ENCODE data around the gene XPO6.

XPO6 gene

DNA sequence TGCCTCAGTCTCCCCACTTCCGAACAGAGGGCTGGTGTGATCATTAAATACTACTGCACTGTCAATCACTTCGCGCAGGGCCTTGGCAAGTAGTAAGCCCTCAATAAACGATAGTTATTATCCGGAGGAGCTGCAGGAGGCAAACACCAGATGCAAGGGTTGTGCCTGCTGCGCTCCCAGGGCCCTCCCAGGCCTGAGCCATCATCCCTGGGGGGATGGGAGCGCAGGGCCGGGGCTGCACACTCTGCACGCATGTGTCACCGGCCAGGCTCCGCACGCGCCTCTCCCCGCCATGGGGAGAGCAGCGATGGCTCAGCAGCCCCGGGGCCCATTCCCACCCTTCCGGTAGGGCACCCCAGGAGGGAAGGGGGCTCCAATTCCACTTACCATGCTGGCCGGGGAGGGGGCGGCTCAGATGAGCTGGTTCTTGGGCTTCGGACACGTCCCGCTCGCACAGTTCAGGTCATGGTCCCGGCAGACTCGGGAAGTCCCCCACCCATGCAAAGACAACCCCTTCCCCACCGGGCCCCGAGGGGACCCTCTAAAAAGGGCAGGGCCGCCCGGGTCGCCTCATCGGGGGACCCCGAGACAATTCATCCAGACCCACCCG, 681 bp downstream of the XPO6 start:
- DNase-seq (ENCODE audit: low spot score), result peak; percentile 90

DNA sequence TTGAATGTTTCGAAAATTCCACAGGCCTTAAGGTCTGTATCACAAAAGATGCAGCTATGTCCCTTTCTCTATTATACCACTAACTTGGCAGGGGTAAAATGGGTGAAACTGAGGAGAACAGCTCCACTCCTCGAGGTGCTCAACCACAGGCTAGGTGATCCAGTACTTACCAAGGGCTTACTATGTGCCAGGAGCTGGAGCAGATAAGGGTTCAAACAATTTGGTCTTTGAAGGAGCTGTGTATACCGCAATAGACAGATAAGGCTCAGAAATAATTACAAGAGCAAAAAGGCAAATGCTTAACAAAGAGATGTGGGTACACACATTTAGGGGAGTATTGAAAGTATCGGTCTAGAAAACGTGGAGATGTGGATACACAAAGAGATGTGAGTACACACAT, 1.5 kb downstream of the XPO6 start:
- no peak for DNase-seq (ENCODE audit: low spot score)

DNA sequence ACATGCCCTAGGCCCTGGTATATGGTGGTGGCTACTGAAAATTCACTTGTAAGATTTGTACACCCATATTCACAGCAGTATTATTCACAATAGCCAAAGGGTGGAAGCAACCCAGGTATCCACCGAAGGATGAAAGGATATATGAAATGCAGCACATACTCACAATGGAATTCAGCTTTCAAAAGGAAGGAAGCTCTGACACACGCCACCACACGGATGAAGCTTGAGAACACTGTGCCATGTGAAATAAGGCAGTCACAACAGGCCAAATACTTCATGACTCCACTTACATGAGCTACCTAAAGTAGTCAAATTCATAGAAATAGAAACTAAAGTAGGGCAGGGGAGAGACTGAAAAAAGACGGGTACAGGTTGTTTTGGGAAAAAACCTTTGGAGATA, 2.9 kb downstream of the XPO6 start:
- DNase-seq (ENCODE audit: low spot score), result no peak

DNA sequence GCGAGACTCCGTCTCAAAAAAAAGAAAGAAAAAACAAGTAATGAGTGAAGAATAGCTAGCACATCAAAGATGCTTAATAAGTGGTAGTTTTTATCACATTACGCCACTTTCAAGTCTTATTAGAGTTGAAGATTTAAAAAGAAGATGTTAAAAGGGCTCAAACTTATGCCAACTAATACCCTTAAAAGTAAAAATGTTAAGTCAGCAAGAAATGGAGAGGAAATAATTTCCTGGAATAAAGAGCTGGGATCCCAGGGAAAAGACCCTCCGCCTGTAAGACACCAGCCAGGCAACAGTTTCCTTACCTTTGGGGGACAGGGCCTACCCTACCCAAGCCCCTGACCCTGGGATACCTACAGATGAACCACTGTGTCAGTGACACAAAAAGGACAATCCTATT, 3.6 kb downstream of the XPO6 start:
- no peak for DNase-seq (ENCODE audit: low spot score)

DNA sequence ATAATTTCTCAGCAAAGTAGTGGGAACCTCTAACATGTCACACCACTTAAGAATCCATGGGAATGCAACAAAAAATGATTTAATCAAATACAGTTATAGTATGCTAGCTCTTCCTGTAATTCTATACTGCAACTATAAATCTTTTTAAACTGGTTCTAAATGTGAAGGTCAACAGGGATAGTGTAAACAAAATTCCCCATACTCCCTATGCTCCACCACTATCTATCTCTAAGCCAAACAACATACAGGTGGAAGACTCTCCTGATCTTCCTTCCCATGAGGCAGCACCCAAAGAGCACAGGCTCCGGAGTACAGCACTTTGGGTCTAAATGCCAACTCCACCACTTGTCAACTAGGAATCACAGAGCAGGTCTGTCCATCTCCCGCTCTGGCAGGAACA, 4.4 kb downstream of the XPO6 start:
- no peak for DNase-seq (ENCODE audit: low spot score)

DNA sequence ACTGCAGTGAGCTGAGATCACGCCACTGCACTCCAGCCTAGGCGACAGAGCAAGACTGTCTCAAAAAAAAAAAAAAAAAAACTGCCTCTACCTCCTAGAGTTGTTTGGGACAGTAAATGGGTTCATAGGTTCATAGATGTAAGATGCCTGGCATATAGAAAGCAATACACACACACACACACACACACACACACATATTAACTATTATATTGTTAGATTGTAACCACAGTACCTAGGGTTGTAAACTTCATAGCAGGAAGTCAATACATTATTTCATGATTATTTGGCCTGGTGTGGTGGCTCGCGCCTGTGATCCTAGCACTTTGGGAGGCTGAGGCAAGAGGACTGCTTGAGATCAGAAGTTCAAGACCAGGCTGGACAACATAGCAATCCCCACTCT, 5.8 kb downstream of the XPO6 start:
- DNase-seq (ENCODE audit: low spot score), result no peak

DNA sequence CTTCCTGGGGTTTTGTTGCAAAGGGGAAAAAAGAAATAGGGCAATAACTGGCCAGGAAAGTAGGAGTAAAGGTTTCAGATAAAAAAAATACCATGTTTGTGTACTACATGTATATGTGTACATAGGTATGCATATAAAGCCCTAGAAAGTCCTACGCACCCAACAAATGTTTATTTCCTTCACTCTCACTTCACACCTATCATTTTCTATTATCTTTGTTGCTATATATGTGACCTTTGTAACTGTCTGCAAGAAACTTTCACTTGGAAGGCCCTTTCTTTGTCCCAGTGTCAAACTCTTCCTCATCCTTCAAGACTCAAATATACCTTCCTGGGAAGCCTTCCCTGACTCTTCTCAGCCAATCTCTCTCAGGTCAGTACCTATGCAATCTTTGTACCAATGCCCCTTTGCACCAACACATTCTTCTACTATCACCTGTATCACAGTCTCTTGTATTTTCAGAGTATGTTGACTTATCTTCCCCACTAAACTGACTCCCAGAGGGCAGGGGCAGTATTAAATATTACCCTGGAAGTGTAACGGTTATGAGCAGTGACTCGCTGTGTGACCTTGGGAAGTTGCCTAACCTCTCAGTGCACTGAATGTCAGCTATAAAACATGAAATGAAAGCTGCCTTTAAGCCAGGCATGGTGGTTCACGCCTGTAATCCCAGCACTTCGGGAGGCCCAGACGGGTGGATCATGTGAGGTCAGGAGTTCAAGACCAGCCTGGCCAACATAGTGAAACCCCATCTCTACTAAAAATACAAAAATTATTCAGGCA, 6.5 kb downstream of the XPO6 start:
- DNase-seq (ENCODE audit: low spot score), result no peak

DNA sequence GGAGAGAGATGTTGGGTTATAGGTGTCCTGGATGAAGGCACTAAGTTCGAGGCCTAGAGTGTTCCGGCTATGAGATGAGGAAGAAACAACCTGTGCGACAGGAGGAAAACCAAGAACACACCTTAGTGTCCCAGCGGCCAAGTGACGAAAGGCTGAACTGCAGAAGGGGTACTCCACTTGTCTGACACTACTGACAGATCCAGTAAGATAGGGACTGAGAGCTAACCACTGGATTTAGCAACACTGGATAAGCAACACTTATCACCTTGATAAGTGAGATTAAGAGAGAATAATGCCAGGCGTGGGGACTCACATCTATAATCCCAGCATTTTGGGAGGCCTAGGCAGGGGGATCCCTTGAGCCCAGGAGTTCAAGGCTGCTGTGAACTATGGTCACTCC, 7.1 kb downstream of the XPO6 start:
- DNase-seq (ENCODE audit: low spot score), result no peak

DNA sequence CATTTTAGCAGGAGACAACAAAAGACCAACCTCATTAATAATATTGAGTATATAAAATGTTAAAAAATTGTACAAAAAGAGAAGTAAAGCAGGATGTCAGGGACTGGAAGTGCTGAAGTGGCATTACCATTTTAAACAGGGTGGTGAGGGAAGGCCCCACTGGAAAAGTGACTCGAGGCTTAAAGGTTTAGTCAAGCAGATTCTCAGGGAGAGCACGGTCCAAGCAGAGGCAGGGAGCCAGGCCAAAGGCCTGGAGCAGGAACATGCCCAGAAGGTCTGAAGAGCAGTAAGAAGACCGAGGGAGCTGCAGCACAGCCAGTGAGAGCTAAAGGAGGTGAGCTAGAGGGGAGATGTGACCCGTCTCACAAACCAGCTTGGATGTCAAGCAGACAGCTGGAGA, 7.6 kb downstream of the XPO6 start:
- no peak for DNase-seq (ENCODE audit: low spot score)

DNA sequence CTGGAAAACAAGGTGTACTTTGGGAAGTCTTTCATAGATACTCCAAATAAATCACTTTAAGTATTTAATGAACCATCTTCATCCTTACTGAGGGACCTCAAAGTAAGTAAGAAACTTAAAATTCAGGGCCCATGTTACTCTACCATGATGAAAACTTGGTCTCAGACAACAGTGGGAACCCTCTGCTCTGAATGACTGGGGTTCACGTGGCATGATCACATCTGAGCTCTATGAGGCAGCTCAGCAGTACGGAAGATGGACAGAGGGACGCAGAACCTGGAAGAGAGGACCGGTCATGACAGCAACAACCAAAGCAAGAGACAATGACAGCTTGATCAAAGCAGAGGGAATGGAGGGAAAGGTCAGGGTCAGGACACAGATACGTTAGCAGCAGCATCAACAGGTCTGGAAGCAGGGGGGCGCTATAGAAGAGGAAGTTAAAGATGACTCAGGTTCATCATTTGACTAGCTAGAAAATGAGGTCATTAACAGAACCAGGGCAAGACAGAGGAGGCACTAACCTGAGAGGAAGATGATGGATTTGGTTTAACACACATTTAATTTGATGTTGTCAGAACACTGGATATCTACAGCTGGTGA, 9.5 kb downstream of the XPO6 start:
- peak; percentile 63 for DNase-seq (ENCODE audit: low spot score)

DNA sequence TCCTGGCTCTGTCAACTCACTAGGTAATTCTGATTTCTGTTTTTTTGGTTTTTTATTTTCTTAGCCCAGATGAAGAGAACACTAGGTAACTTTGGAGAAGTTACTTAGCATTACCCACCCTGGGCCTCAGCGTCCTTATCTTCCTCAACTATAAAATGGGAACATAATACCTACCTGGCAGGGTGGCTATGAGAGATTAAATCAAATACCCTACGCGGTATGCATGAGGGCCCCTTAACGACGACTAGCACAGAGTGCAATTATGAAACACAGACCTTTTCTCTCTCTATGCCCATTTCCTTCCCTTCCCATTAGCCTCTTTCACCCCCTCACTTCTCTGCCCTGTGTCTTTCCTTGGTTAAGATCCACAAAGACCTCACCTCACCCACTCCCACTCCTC, 11.1 kb downstream of the XPO6 start:
- no peak for DNase-seq (ENCODE audit: low spot score)

DNA sequence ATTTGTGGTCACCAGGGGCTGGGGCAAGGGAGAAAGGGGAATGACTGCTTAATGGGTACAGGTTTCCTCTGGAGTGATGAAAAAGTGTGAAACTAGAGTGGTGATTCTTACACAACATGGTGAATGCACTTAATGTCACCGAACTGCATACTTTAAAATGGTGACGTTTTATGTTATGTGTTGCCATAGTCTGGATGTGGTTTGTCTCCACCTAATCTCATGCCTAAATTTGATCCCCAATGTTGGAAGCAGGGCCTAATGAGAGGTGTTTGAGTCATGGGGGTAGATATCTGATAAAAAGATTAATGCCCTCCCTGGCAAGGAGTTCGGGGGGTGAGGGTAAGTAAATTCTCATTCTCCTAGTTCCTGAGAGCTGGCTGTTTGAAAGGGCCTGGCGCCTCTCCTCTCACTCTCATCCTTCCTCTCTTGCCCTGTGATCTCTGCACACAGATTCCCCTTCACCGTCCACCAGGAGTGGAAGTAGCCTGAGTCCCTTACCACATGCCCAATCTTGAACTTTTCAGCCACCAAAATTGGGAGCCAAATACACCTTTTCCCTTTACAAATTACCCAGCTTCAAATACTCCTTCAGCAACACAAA, 15.3 kb downstream of the XPO6 start:
- DNase-seq (ENCODE audit: low spot score), result no peak

DNA sequence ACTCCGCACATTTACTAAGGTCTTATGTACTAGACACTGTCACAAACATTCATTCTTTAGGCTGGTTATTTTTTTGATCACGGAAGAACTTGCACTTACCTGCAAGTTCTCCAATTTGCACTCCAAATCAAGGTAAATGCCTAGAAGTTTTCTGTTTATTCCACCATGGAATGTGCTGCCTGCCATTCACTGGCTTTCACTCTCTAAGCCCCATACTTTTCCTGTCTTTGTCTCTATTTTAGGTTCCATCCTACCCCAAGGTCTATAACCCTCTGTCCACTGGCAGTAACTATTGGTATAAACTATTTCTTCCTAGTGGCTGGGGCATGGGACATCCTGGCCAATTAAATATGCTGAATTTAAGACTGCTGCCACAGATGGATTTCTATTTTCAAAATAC, 15.9 kb downstream of the XPO6 start:
- no peak for DNase-seq (ENCODE audit: low spot score)

DNA sequence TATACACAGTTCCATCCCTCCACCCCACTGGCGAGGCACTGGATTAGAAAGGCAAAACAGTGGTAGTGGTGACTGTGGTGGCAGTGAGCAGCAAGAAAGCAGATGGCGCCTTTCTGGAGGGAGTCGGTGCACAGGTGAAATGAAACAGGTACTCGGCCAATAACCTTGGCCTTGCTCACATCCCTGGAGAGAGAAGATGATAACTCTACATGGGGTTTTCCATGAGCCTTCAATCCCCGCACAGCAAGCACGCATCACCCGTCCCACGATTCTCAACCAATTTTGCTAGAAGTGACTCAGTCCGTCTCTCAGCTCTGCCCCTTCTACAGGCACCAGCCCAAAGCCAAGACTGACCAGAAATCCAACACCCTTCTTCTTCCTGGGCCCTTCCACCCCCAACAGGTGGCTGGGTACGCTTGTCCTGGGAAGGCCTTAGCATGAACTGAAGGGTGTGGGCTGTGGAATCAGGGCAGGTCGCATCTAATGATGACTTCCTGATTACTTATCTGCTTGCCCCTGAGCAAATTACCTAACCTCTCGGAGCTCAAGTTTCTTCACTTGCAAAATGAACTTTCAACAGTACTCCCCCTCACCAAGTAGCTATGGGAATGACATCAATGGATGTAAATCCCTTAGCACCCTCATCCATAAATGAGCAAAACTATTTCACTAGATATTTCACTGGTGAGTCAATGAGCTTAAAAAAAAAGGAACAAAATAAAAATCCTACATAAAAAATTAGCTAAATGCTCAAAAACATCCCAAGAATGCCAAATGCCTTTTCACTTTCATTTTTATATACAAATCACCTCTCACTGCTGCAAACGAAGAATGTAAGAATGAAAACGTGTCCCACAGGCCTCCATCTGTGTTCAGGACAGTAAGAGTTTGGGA, 18.0 kb downstream of the XPO6 start:
- no peak for DNase-seq (ENCODE audit: low spot score)

DNA sequence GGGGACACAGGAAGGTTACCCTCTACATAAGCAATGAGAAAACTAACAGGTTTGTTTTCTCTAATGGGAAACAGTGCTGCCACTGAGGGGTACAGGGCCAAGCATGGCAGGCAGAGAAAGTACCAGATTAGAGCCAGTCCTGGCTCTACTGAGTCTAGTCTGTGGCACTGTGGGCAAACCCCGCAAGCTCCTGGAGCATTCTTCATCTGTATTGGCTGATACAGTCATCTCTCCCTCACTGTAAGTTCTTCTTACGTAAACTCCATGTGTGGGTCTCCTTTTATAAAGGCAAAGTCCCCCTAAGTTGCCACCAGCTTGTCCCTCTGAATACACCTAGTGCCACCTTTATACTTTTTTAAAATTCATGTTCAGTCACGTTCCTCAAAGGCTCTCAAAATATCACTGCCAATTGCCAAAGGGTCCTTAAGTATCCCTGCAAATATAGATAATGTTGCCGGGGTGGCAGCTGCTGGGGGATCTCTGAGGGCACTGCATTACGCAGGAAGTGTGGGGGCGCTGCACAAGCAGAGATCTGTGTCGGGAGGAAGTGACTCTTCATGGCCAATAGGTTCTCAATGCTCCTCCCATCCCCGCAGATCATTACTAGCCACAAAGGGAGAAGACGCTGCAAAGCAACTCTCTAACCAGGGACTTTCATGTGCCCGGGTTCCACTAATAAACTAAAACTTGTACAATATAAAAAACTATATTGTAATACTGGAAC, 18.8 kb downstream of the XPO6 start:
- no peak for DNase-seq (ENCODE audit: low spot score)

DNA sequence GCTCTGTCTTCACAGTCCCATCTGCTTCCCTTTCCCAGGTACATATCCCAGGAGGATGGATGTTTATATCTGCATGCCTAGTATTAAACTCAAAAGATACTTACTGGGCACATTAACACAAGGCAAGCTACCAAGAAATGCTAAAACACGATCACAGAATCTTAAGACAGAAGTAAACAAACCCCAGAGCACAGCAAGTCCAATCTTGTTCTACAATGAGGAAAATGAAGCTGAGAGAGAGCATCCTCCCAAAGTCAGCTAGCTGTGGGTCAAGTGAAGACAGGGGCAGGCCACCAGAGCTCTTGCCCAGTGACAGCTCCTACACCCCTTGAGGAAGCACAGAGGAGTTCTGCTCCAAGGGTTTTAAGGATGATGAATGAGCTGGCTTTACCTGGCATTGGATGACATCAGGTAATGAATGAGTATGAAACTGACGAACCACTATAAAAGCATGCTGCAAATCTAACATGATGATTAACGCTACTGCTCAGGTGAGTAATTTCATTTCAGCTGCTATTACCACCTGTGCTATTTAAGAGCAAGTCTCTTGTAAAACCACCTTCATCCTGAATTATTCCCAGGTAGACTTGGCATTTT, 20.3 kb downstream of the XPO6 start:
- no peak for DNase-seq (ENCODE audit: low spot score)

DNA sequence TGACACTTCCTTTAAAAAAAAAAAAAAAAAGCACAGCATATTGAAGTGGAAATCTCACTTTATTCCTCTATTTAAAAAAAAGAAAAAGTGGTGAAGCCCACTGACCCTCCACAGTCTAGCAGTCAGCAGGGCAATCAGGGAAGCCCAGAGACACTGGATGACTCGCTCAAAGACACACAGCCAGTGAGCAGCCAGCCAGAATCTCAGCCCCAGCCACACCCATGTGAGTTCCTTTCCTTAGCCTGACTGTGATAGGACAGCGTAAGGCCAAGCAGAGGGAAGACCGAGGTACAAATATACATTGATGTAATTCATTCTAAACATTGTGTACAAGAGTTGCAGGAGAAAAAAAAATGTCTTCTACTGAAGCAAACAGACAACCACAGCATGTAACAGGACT, 22.5 kb downstream of the XPO6 start:
- DNase-seq (ENCODE audit: low spot score), result no peak

DNA sequence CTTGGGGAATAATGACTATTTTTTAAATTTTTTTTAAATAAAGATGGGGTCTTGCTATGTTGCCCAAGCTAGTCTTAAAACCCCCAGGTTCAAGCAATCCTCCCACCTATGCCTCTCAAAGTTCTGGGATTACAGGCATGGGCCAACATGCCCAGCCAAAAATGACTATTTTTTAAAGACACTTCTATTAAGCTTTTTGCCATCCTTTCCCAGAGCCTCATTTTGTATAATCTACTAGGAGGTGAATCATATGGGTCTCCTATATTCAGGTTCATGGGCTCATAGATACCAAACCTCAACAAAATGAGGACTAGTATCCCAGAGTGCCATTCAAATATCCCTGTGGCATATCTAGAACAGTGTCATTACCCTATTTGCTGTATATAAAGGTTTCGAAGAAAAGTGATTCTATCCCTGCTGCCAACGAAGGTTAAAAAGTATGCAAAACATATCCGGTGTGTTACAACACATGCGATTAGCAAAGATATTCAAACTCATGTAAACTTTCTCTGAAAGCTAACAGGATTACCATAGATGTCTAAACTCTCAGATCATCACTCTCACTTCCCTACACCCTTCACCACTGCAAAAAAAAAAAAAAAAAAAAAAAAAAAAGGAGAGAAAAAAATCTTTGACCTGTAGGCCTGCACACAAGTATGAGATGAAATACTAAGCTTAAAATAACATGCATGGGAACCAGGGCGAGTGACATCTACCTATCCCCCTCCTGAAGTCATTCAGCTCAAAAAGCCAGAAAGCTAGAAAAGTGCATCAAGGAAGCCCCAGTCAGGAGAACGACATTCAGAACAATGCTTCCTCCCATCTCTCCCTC, 23.5 kb downstream of the XPO6 start:
- no peak for DNase-seq (ENCODE audit: low spot score)

DNA sequence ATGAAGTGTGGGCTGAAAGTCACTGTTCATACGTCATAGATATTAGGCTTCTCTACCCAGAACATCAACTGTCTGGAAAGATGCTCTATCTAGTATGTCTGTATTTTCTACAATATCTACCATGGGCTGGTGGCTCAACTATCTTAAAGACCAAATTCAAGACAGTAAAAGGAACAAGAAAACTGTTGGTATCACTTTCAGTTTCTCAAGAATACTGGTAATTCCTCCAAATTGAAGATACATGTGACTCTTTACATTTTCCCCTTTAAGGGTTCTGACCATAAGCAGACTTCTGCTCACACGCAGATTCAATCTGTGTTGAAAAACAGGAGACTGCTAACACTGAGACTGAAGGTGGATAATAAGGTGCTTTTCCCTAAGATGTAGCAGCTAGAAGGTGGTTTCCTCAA, 24.2 kb downstream of the XPO6 start:
- no peak for DNase-seq (ENCODE audit: low spot score)

DNA sequence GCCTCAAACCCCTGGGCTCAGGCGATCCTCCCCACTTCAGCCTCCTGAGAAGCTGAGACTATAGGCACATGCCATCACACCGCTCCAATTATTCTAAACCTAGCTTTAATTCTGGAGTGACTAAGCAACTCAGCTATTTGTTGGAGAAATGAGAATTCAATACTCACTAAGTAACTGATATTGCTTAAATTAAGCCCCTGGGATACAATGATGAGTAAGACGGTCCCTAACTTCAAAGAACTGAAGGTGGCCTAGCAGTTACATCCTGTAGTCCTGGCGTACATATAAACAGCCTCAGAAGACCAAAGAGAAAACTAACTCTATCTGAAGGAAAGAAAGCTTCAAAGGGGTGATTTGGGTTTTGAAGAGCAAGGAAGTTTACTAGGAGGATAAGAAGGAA, 25.0 kb downstream of the XPO6 start:
- DNase-seq (ENCODE audit: low spot score), result no peak

Measured in RKO (cell line).